ENCODE measurements around the gene POMT2. TPM values are rescaled to one million over a fixed set of nuclear protein-coding genes. Genes with fewer than 3 reads are reported as not detected.

POMT2 gene
- total RNA-seq, 1 donor from 2014 or later = 13.4 TPM

GRCh38 chr14:77260631-77261030 lies 60.1 kb downstream of the POMT2 start:
- Histone ChIP-seq H3K36me3 (no peaks in the 10 kb centered on the region), H3K4me1 (no peaks in the 10 kb centered on the region), H3K27me3 (ENCODE audit: low read depth) (peaks cover 62% of the 10 kb centered on the region), H3K4me3 (no peak overlapping the region), H3K27ac (replicated peaks) (no peak overlapping the region), H3K9me3 (replicated peaks) (no peaks in the 10 kb centered on the region)
- no peak for TF ChIP-seq CTCF (IDR thresholded peaks at IDR 0.05; ENCODE audit: borderline replicate concordance)
- intact Hi-C loops (cut with micrococcal nuclease) = no loop called here
- no peak for DNase-seq

GRCh38 chr14:77260199-77260598 lies 60.5 kb downstream of the POMT2 start:
- H3K27ac ChIP-seq (replicated peaks) = no peak overlapping the region
- intact Hi-C loops (cut with micrococcal nuclease) = no loop called here
- H3K27me3 ChIP-seq (ENCODE audit: low read depth) = peaks cover 58% of the 10 kb centered on the region
- no peaks in the 10 kb centered on the region for H3K4me1 ChIP-seq
- no peak for DNase-seq
- H3K36me3 ChIP-seq = no peaks in the 10 kb centered on the region
- no peak overlapping the region for H3K4me3 ChIP-seq
- TF ChIP-seq CTCF (IDR thresholded peaks at IDR 0.05; ENCODE audit: borderline replicate concordance) = no peak
- no peaks in the 10 kb centered on the region for H3K9me3 ChIP-seq (replicated peaks)

GRCh38 chr14:77259025-77259715 lies 61.5 kb downstream of the POMT2 start:
- Histone ChIP-seq H3K27ac (replicated peaks) (no peak overlapping the region), H3K4me1 (no peaks in the 10 kb centered on the region), H3K9me3 (replicated peaks) (no peaks in the 10 kb centered on the region), H3K4me3 (no peak overlapping the region), H3K27me3 (ENCODE audit: low read depth) (peaks cover 55% of the 10 kb centered on the region), H3K36me3 (no peaks in the 10 kb centered on the region)
- no peak for DNase-seq
- no peak for TF ChIP-seq CTCF (IDR thresholded peaks at IDR 0.05; ENCODE audit: borderline replicate concordance)
- intact Hi-C loops (cut with micrococcal nuclease) = no loop called here

GRCh38 chr14:77258566-77258965 lies 62.1 kb downstream of the POMT2 start:
- H3K4me3 ChIP-seq = no peak overlapping the region
- H3K4me1 ChIP-seq = no peaks in the 10 kb centered on the region
- intact Hi-C loops (cut with micrococcal nuclease) = no loop called here
- no peaks in the 10 kb centered on the region for H3K36me3 ChIP-seq
- no peak for TF ChIP-seq CTCF (IDR thresholded peaks at IDR 0.05; ENCODE audit: borderline replicate concordance)
- H3K27me3 ChIP-seq (ENCODE audit: low read depth) = peaks cover 61% of the 10 kb centered on the region
- no peak for DNase-seq
- H3K27ac ChIP-seq (replicated peaks) = no peak overlapping the region
- H3K9me3 ChIP-seq (replicated peaks) = no peaks in the 10 kb centered on the region

GRCh38 chr14:77257700-77258099 lies 63.0 kb downstream of the POMT2 start:
- H3K27me3 ChIP-seq (ENCODE audit: low read depth) = peaks cover 70% of the 10 kb centered on the region
- H3K4me1 ChIP-seq = no peaks in the 10 kb centered on the region

More at GRCh38 chr14:77257700-77258099, 63.0 kb downstream of the POMT2 start:
- DNase-seq = no peak
- Histone ChIP-seq H3K36me3 (no peaks in the 10 kb centered on the region), H3K27ac (replicated peaks) (no peak overlapping the region), H3K9me3 (replicated peaks) (no peaks in the 10 kb centered on the region), H3K4me3 (no peak overlapping the region)
- no peak for TF ChIP-seq CTCF (IDR thresholded peaks at IDR 0.05; ENCODE audit: borderline replicate concordance)
- intact Hi-C loops (cut with micrococcal nuclease) = no loop called here

Data from left ventricle myocardium inferior (tissue), 1 donor.